Testis (tissue), 3 donors: ENCODE results near the gene ZNF521. TPM values are rescaled to one million over a fixed set of nuclear protein-coding genes. Genes with fewer than 3 reads are reported as not detected.

Experiments used
- DNase-seq: peaks from one replicate; pipeline ENCODE4 v3.0.0-alpha.2; 2019
- H3K27ac ChIP-seq, 2 donors: fragments of 200-600 bp; sonication (generic); one replicate each; pipeline ENCODE4 v1.5.1; 2019
- H3K27me3 ChIP-seq: fragments of 200-600 bp; sonication (generic); one replicate; pipeline ENCODE4 v1.5.1; 2019
- H3K36me3 ChIP-seq: fragments of 200-600 bp; sonication (generic); one replicate; pipeline ENCODE4 v1.5.1; 2017; ENCODE audit warnings: low read depth; ENCODE audit errors: missing control alignments
- H3K4me1 ChIP-seq: fragments of 200-600 bp; sonication (generic); one replicate; pipeline ENCODE4 v1.5.1; 2019
- H3K4me3 ChIP-seq, 2 donors: fragments of 200-600 bp; sonication (generic); one replicate each; pipeline ENCODE4 v1.5.1; 2017 to 2019
- H3K9me3 ChIP-seq: fragments of 200-600 bp; sonication (generic); one replicate; pipeline ENCODE4 v1.5.1; 2017
- CTCF ChIP-seq, 3 experiments: fragments of 450-650 bp in 2 of 3; fragments of 200-600 bp in 1 of 3; sonication (generic) in 1 of 3; IDR thresholded peaks; one replicate each; pipeline ENCODE4 v1.5.1; 2016 to 2019; ENCODE audit warnings: antibody characterized with exemption in 3 of 3, mild to moderate bottlenecking in 2 of 3, moderate library complexity in 1 of 3
- POLR2A ChIP-seq: fragments of 450-650 bp; IDR thresholded peaks from one replicate; pipeline ENCODE4 v1.6.1; 2017; ENCODE audit warnings: antibody characterized with exemption, mild to moderate bottlenecking, moderate library complexity
- WGBS, 2 donors: methylation state at CpG; one replicate each; pipeline ENCODE4 v1.1.5; 2018; 5-methylcytosine and 5-hydroxymethylcytosine counted together
- intact Hi-C: fragments of 100-400 bp; cut with DNase I; formaldehyde crosslinking; loops from one replicate; pipeline ENCODE4 v1.15.1; 2023; ENCODE audit warnings: low total_unique reads
- polyA plus RNA-seq: library from polyadenylated mRNA; stranded (reverse); fragments of 350-450 nt; fragmentation: Illumina TruSeq; extraction: RNeasy Lipid Tissue Mini Kit (QIAGEN cat#74804); gene quantifications from one replicate; pipeline ENCODE4 v1.2.3, GENCODE V29; 2014; ENCODE audit warnings: low read depth, low replicate concordance; ENCODE audit not compliant: insufficient read depth
- total RNA-seq, 2 donors: library from RNA; depleted of rRNA; stranded (reverse); fragments of >200 nt; gene quantifications; one replicate each; pipeline ENCODE4 v1.2.3, GENCODE V29; 2016

The ZNF521 gene
- total and polyA plus RNA-seq, 3 donors from 2014 or later: 8.7 to 46.9 (median 34.7) TPM

- intact Hi-C loops: no loop called here
- DNase-seq: no peak
- Histone ChIP-seq H3K4me3 (no peak overlapping the region), H3K9me3 (no peaks in the 10 kb centered on the region), H3K27ac (no peak overlapping the region), H3K36me3 (no peaks in the 10 kb centered on the region), H3K27me3 (no peaks in the 10 kb centered on the region), H3K4me1 (no peaks in the 10 kb centered on the region)
- TF ChIP-seq POLR2A: no peak
- TF ChIP-seq CTCF (IDR thresholded peaks at IDR 0.05): no peak
- WGBS, 2 donors: 62 to 75% methylated on average over 2 of the region's 2 CpGs
Measured at GRCh38 chr18:25341831-25342230, 10.1 kb downstream of the ZNF521 start.

GRCh38 chr18:25340762-25341161 is 11.2 kb downstream of the ZNF521 start:
- Histone ChIP-seq H3K9me3 (no peaks in the 10 kb centered on the region), H3K27ac (no peak overlapping the region), H3K4me1 (no peaks in the 10 kb centered on the region), H3K4me3 (no peak overlapping the region), H3K36me3 (no peaks in the 10 kb centered on the region), H3K27me3 (no peaks in the 10 kb centered on the region)
- TF ChIP-seq CTCF (IDR thresholded peaks at IDR 0.05) (no peak), POLR2A (no peak)
- intact Hi-C loops: no loop called here
- no peak for DNase-seq
- WGBS, 2 donors: 61 to 63% methylated on average over 3 of the region's 3 CpGs

GRCh38 chr18:25335676-25336075 is 16.3 kb downstream of the ZNF521 start:
- WGBS, 2 donors: 71 to 79% methylated on average over 6 of the region's 6 CpGs
- DNase-seq: no peak

GRCh38 chr18:25335062-25335461 is 16.9 kb downstream of the ZNF521 start:
- TF ChIP-seq POLR2A (no peak), CTCF (IDR thresholded peaks at IDR 0.05) (no peak)
- no peaks in the 10 kb centered on the region for H3K27me3 ChIP-seq
- no peaks in the 10 kb centered on the region for H3K36me3 ChIP-seq
- no peak for DNase-seq
- WGBS, 2 donors: 93 to 97% methylated on average over 3 of the region's 3 CpGs
- no peak overlapping the region for H3K27ac ChIP-seq
- intact Hi-C loops: no loop called here
- no peaks in the 10 kb centered on the region for H3K4me1 ChIP-seq
- H3K4me3 ChIP-seq: no peak overlapping the region
- no peaks in the 10 kb centered on the region for H3K9me3 ChIP-seq

More at GRCh38 chr18:25335676-25336075, 16.3 kb downstream of the ZNF521 start:
- no peaks in the 10 kb centered on the region for H3K9me3 ChIP-seq
- no peaks in the 10 kb centered on the region for H3K36me3 ChIP-seq
- H3K27me3 ChIP-seq: no peaks in the 10 kb centered on the region
- intact Hi-C loops: no loop called here
- TF ChIP-seq POLR2A (no peak), CTCF (IDR thresholded peaks at IDR 0.05) (no peak)
- no peak overlapping the region for H3K27ac ChIP-seq
- no peaks in the 10 kb centered on the region for H3K4me1 ChIP-seq
- H3K4me3 ChIP-seq: no peak overlapping the region

GRCh38 chr18:25334588-25334987 is 17.4 kb downstream of the ZNF521 start:
- TF ChIP-seq POLR2A (no peak), CTCF (IDR thresholded peaks at IDR 0.05) (peak in 1 of 3 experiments; percentile 22)
- no peaks in the 10 kb centered on the region for H3K4me1 ChIP-seq
- H3K27me3 ChIP-seq: no peaks in the 10 kb centered on the region
- no peak for DNase-seq
- intact Hi-C loops: no loop called here
- WGBS, 2 donors: 83 to 84% methylated on average over 2 of the region's 2 CpGs
- H3K36me3 ChIP-seq: no peaks in the 10 kb centered on the region
- no peaks in the 10 kb centered on the region for H3K9me3 ChIP-seq
- H3K27ac ChIP-seq: no peak overlapping the region
- H3K4me3 ChIP-seq: no peak overlapping the region
